ENCODE measurements around the gene C1QTNF6. TPM values are rescaled to one million over a fixed set of nuclear protein-coding genes. Genes with fewer than 3 reads are reported as not detected.

Gene C1QTNF6
- total RNA-seq, 1 experiment from 2014 or later, result 7.4 TPM

DNA sequence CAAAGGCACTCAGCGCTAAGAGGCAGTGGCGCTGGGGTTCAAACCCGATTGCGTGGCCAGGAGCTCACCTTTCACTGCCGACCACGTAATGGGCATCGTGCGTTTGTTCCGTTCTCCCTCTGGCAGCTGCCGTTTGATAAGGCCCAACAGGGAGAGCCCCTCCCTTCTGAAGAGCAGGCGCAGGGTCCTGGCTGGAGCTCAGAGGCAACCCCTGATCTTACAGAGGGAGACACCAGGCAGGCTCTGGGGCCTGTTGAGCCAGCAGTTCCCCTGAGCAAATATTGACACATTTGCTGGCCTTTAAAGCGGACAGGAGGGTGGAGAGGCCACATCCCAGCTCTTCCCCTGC lies 11.7 kb upstream of the C1QTNF6 start:
- H3K4me1 ChIP-seq, result peaks cover 48% of the 10 kb centered on the region
- TF ChIP-seq, protein P1, sequence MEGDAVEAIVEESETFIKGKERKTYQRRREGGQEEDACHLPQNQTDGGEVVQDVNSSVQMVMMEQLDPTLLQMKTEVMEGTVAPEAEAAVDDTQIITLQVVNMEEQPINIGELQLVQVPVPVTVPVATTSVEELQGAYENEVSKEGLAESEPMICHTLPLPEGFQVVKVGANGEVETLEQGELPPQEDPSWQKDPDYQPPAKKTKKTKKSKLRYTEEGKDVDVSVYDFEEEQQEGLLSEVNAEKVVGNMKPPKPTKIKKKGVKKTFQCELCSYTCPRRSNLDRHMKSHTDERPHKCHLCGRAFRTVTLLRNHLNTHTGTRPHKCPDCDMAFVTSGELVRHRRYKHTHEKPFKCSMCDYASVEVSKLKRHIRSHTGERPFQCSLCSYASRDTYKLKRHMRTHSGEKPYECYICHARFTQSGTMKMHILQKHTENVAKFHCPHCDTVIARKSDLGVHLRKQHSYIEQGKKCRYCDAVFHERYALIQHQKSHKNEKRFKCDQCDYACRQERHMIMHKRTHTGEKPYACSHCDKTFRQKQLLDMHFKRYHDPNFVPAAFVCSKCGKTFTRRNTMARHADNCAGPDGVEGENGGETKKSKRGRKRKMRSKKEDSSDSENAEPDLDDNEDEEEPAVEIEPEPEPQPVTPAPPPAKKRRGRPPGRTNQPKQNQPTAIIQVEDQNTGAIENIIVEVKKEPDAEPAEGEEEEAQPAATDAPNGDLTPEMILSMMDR (IDR thresholded peaks at IDR 0.05; ENCODE audit: insufficient read depth in 1 of 2, low read depth in 1 of 2, low read length in 1 of 2, severe bottlenecking in 1 of 2, unreplicated experiment in 1 of 2), result no peak
- H3K36me3 ChIP-seq (ENCODE audit: control insufficient read depth, insufficient read depth, low read length), result no peaks in the 10 kb centered on the region
- peak overlapping the region; percentile 90 for H3K4me3 Mint-ChIP-seq (ENCODE audit: unreplicated experiment)
- no TSS peak for BruUV-seq (replicated peaks)
- no peaks in the 10 kb centered on the region; the same call in 1 of the 2 replicates for H3K27me3 ChIP-seq (replicated peaks; ENCODE audit: control insufficient read depth, insufficient read depth, low read length)
- intact Hi-C loops (cut with micrococcal nuclease; ENCODE audit: unreplicated experiment), result loop anchor here (1.0 to 10.0 kb wide), 3 partner anchors 33 to 255 kb away; no protein-coding TSS in a partner anchor
- H3K27me3 Mint-ChIP-seq (ENCODE audit: insufficient read depth, unreplicated experiment), result no peaks in the 10 kb centered on the region
- CTCF ChIA-PET, result interaction anchor here (0.6 to 2.6 kb wide), 24 partner anchors 10 to 670 kb away, joined by 3 to 8 read pairs (median 4); partner anchors contain the start of genes IFT27 and SSTR3
- POLR2A ChIA-PET, result interaction anchor here (0.6 to 1.1 kb wide), 5 partner anchors 58 to 424 kb away, joined by 3 to 9 read pairs (median 4); partner anchors contain the start of genes IFT27 and KCTD17
- H3K27ac Mint-ChIP-seq (ENCODE audit: unreplicated experiment), result peak overlapping the region; percentile 59
- H3K9me3 ChIP-seq, result no peaks in the 10 kb centered on the region
- H3K9me3 Mint-ChIP-seq (ENCODE audit: unreplicated experiment), result no peaks in the 10 kb centered on the region
- H3K4me1 Mint-ChIP-seq (ENCODE audit: low read depth, unreplicated experiment), result peaks cover 26% of the 10 kb centered on the region
- H3K4me3 ChIP-seq (ENCODE audit: low read depth, low read length), result peak overlapping the region; percentile 48
- peak; percentile 61 to 74 for DNase-seq
- H3K36me3 Mint-ChIP-seq (ENCODE audit: insufficient read depth, unreplicated experiment), result peaks cover 13% of the 10 kb centered on the region

DNA sequence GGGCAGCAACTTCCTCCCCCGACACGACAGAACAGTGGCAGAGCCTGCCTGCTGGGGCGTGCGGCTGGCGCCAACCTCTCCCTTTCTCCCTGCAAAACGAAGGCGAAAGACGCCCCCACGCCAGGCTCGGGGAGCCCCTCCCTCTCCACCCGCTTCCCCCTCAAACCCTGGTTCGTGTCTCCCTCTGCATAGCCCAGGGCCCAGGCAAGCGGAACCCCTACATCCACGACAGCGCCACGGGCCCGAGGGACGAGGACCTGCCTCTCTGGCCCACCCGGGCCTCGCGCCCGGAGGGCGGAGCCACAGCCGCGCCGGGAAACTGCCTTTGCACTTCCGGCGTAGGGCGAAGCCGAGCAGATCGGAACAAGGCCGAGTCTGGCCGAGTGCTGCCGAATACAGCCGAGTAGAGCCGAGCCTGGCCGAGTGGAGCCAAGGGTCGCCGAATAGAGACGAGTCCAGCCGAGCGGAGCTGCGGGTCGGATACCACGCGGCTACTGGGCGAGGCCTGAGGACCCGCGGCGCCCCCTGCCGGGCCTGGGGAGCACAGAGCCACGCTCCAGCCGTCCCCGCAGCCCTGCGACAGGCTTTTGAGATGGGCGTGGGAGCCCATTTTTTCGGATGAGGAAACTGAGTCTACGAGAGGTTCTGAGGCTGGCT lies 11.2 kb upstream of the C1QTNF6 start:
- CTCF ChIA-PET, result interaction anchor here (0.6 to 2.6 kb wide), 25 partner anchors 11 to 670 kb away, joined by 3 to 8 read pairs (median 4); partner anchors contain the start of genes IFT27 and SSTR3
- peak; percentile 97 to 99 for DNase-seq
- intact Hi-C loops (cut with micrococcal nuclease; ENCODE audit: unreplicated experiment), result loop anchor here (1.0 to 10.0 kb wide), 3 partner anchors 33 to 256 kb away; no protein-coding TSS in a partner anchor
- Mint-ChIP-seq H3K9me3 (ENCODE audit: unreplicated experiment) (no peaks in the 10 kb centered on the region), H3K27me3 (ENCODE audit: insufficient read depth, unreplicated experiment) (no peaks in the 10 kb centered on the region), H3K4me3 (ENCODE audit: unreplicated experiment) (peak overlapping the region; percentile 90), H3K36me3 (ENCODE audit: insufficient read depth, unreplicated experiment) (peaks cover 17% of the 10 kb centered on the region), H3K27ac (ENCODE audit: unreplicated experiment) (peak overlapping the region; percentile 59), H3K4me1 (ENCODE audit: low read depth, unreplicated experiment) (peaks cover 26% of the 10 kb centered on the region)
- Histone ChIP-seq H3K4me3 (ENCODE audit: low read depth, low read length) (peak overlapping the region; percentile 68), H3K9me3 (no peaks in the 10 kb centered on the region), H3K4me1 (peaks cover 48% of the 10 kb centered on the region), H3K27me3 (replicated peaks; ENCODE audit: control insufficient read depth, insufficient read depth, low read length) (no peaks in the 10 kb centered on the region; the same call in 1 of the 2 replicates), H3K36me3 (ENCODE audit: control insufficient read depth, insufficient read depth, low read length) (no peaks in the 10 kb centered on the region)
- POLR2A ChIA-PET, result interaction anchor here (0.6 to 1.1 kb wide), 4 partner anchors 57 to 423 kb away, joined by 3 to 9 read pairs (median 4); partner anchors contain the start of genes IFT27 and KCTD17
- BruUV-seq (replicated peaks), result no TSS peak
- TF ChIP-seq, protein P1 (IDR thresholded peaks at IDR 0.05; ENCODE audit: insufficient read depth in 1 of 2, low read depth in 1 of 2, low read length in 1 of 2, severe bottlenecking in 1 of 2, unreplicated experiment in 1 of 2), result peak; percentile 89 to 95

DNA sequence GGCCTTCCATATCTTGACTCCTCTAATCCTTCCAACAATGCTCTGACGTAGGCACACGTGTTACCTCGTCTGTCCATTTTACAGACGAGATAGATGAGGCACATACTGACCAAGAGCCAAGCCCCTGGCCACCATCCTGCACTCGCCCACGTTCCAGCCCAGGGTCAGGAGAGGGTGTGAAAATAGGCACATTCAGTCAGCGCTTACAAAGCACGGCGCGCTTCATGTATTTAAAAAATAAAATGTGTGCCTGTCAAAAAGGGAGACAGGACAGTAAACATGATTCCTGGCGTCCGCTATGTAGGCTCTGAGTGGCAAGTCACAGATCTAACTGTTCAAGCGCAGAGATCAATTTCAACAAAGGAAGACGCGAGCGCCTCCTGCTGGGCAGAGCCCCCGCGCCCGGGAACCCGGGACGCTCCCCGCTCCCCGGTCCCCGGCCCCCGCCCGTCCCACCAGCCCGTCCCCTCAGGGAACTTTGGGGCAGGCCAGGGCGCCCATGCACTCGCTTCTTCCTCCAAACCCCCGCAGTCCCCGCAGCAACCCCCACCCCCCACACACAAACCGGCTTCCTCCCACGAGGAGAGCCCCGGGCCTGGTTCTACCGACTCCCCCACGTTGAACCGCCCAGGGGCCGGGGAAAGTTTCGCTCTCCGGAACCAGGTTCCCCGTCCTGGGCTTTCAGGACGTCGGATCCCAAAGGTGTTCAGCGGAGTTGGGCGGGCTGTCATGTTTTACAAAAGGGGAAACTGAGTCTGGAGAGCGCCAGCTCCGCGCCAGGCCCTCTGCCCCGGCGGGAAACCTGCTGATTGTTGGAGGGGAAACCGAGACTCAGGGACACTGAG lies 10.4 kb upstream of the C1QTNF6 start:
- Histone ChIP-seq H3K27me3 (replicated peaks; ENCODE audit: control insufficient read depth, insufficient read depth, low read length) (no peaks in the 10 kb centered on the region; the same call in 1 of the 2 replicates), H3K4me3 (ENCODE audit: low read depth, low read length) (peak overlapping the region; percentile 68), H3K9me3 (peaks cover under 1% of the 10 kb centered on the region), H3K4me1 (peaks cover 48% of the 10 kb centered on the region), H3K36me3 (ENCODE audit: control insufficient read depth, insufficient read depth, low read length) (no peaks in the 10 kb centered on the region)
- H3K27me3 Mint-ChIP-seq (ENCODE audit: insufficient read depth, unreplicated experiment), result no peaks in the 10 kb centered on the region
- H3K27ac Mint-ChIP-seq (ENCODE audit: unreplicated experiment), result peak overlapping the region; percentile 59
- H3K4me3 Mint-ChIP-seq (ENCODE audit: unreplicated experiment), result peak overlapping the region; percentile 90
- peaks cover 26% of the 10 kb centered on the region for H3K4me1 Mint-ChIP-seq (ENCODE audit: low read depth, unreplicated experiment)
- H3K36me3 Mint-ChIP-seq (ENCODE audit: insufficient read depth, unreplicated experiment), result peaks cover 20% of the 10 kb centered on the region
- TF ChIP-seq, protein P1 (IDR thresholded peaks at IDR 0.05; ENCODE audit: insufficient read depth in 1 of 2, low read depth in 1 of 2, low read length in 1 of 2, severe bottlenecking in 1 of 2, unreplicated experiment in 1 of 2), result peak; percentile 86 to 90
- POLR2A ChIA-PET, result no interaction called here
- CTCF ChIA-PET, result interaction anchor here (0.7 to 2.6 kb wide), 13 partner anchors 14 to 669 kb away, joined by 3 to 8 read pairs (median 5); partner anchors contain the start of genes IFT27 and SSTR3
- no TSS peak for BruUV-seq (replicated peaks)
- intact Hi-C loops (cut with micrococcal nuclease; ENCODE audit: unreplicated experiment), result loop anchor here (1.0 to 10.0 kb wide), 3 partner anchors 32 to 256 kb away; no protein-coding TSS in a partner anchor
- H3K9me3 Mint-ChIP-seq (ENCODE audit: unreplicated experiment), result no peaks in the 10 kb centered on the region
- peak; percentile 76 to 88 for DNase-seq
